Epithelial cell of prostate (primary cell): ENCODE measurements around the gene DIS3L2.
"Not testable (repeated sequence)": the region's sequence is repeated elsewhere in the genome, so short reads cannot be mapped to it uniquely, and the experiment has no call there.

ENCODE experiments used
- DNase-seq: peaks from one replicate; pipeline ENCODE4 v3.0.0-alpha.2; 2011; ENCODE audit warnings: low read depth, low spot score
- H3K27ac ChIP-seq: fragments of 450-650 bp; 2 replicates; pipeline ENCODE4 v1.5.1; 2017; ENCODE audit warnings: mild to moderate bottlenecking

Gene DIS3L2

DNA sequence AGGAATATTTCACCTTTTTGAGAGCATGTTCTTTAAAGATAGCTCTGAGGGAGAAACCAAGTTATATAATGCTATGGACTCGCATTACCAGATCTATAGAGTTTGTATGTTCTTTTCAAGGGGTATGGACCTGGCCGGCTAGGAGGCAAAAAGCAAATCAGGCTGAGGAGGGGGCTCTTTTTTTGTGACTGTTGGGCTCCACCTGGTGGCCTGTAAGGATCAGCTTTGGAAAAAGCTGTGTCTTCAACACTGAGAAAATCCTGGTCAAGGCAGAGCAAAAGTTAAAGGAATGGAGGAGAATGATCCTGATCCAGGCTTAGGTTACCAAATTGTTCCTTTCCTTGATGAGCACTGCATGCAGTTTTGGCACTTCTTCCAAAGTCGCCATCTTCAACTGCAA, 180.5 kb downstream of the DIS3L2 start:
- no peak for DNase-seq
- no peak overlapping the region for H3K27ac ChIP-seq

- DNase-seq: no peak
- H3K27ac ChIP-seq: no peak overlapping the region
Observed at GRCh38 chr2:232142502-232142901, 181.0 kb downstream of the DIS3L2 start.

DNA sequence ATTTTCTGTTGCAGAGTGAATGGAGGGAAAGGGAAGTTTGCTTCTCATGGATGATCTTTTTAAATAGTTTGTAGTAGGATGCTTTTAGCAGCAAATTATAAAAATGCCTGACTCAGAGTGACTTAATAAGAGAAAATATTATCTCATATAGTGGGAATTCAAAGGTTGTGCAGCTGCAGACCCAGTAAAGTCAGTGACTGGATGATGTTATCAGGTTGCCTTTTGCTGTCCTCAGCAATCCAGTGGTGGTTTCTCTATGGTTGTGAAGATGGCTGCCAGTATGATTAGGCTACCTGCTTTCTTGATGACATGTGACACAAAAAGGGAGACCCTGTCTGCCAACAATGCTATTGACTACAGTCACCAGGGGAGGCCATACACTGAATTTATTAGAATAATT, 184.8 kb downstream of the DIS3L2 start:
- H3K27ac ChIP-seq: no peak overlapping the region
- DNase-seq: no peak

DNA sequence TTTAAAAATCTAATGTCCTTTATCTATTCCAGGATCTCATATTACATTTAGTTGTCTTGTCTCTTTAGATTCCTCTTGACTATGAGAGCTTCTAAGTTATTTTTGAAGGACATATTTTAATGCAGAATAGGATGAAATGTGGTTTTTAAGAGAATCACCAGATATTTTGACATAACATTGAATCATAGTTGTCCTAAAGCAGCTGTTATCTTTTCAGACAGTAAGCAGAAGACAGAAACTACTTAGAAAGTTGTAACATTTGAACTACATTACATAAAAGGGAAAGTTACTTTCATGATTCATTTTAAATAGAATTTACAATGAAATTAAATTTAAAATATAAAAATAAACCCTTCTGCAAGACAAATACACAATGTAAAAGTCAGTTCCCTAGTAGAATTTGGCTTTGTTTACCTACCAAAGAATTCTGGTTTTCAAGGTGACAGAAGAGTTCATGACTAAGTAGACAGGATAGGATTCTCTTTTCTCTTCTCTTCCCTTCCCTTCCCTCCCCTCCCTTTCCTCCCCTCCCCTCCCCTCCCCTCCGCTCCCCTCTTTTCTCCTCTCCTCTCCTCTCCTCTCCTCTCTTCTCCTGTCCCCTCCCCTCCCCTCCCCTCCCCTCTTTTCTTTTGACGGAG, 186.0 kb downstream of the DIS3L2 start:
- DNase-seq: no peak
- H3K27ac ChIP-seq: no peak overlapping the region

DNA sequence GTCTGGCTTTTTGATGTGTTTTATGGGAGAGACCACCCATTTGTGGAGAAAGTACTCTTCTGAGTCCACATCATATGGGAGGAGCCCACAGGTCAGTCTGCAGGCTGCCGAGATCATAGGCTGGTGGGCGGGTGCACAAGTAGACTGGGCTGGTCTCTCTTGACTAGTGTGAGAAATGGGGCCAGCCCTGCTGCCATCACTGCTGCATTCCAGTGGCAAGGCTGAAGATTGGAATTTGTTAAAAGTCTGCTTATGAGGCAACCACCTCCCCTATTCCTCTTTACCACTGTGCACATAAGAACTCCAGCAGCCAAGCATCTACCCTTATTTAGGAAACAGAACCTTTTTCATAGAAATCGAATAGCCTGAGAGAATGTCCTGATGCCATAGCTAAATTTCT, 200.7 kb downstream of the DIS3L2 start:
- DNase-seq: no peak
- no peak overlapping the region for H3K27ac ChIP-seq

GRCh38 chr2:232170396-232170795, 208.9 kb downstream of the DIS3L2 start:
- H3K27ac ChIP-seq: no peak overlapping the region
- no peak for DNase-seq

- H3K27ac ChIP-seq: no peak overlapping the region
- no peak for DNase-seq
Observed at GRCh38 chr2:232174662-232175061, 213.1 kb downstream of the DIS3L2 start.

GRCh38 chr2:232176587-232176986, 215.1 kb downstream of the DIS3L2 start:
- not testable (repeated sequence) for DNase-seq, H3K27ac ChIP-seq

DNA sequence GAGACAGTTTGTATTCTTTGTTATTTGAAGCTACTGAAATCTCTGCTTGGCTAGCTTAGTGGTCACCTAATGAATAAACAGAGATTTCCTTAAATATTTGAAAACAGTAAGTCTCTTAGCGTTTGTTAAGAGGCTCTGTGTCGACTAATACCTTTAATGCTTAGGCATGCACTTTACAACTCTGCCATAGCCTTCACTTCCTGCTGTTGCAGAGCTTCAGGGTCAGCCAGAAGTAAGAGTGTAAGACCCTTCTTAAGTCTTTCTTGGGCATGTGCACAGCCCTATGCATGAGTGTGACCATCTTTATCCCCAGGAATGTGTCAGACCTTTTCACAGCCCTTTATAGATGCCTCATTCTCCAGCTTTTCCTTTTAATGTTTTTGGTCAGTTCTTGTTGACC, 221.8 kb downstream of the DIS3L2 start:
- no peak overlapping the region for H3K27ac ChIP-seq
- no peak for DNase-seq

- no peak for DNase-seq
Observed at GRCh38 chr2:232184346-232184745, 222.8 kb downstream of the DIS3L2 start.

GRCh38 chr2:232190796-232191195, 229.3 kb downstream of the DIS3L2 start:
- no peak overlapping the region for H3K27ac ChIP-seq

More at GRCh38 chr2:232184346-232184745, 222.8 kb downstream of the DIS3L2 start:
- H3K27ac ChIP-seq: no peak overlapping the region

GRCh38 chr2:232195487-232195886, 234.0 kb downstream of the DIS3L2 start:
- H3K27ac ChIP-seq: no peak overlapping the region
- DNase-seq: no peak

More at GRCh38 chr2:232190796-232191195, 229.3 kb downstream of the DIS3L2 start:
- no peak for DNase-seq

- H3K27ac ChIP-seq: no peak overlapping the region
- no peak for DNase-seq
Observed at GRCh38 chr2:232196802-232197201, 235.3 kb downstream of the DIS3L2 start.

GRCh38 chr2:232200195-232200594, 238.7 kb downstream of the DIS3L2 start:
- DNase-seq: no peak
- no peak overlapping the region for H3K27ac ChIP-seq

DNA sequence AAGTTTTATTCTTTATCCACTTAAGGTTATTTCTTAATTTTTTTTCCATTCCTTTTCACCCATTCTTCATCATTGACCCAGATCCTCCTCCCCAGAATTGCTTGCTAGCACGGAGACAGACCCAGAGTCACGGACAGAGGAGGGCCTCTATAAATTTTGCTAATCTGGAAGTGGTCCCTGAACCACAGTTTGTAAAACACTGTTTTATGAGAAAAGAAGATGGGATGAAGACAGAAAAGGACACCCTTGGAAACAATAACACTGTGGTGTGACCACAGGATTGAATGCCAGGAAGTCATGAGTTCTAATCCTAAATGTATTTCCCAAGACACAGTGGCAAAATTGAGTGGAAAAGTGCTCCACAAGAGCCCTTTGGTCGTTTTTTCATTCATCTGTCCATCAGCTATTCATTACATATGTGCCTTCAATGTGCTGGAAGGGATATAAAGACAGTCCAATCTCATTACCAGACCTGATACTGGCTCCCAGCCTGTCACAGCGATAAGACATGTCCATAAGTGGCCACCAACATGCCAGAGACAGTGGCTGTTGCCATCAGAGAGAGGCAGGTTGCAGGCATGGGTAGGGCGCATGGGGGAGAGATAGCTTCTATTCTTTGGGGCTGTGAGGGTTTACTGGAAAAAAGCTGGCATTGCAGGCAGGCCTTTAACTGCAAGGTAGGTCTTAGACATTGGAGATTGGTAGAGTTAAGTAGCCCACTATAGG, 241.8 kb downstream of the DIS3L2 start:
- DNase-seq: no peak
- no peak overlapping the region for H3K27ac ChIP-seq

DNA sequence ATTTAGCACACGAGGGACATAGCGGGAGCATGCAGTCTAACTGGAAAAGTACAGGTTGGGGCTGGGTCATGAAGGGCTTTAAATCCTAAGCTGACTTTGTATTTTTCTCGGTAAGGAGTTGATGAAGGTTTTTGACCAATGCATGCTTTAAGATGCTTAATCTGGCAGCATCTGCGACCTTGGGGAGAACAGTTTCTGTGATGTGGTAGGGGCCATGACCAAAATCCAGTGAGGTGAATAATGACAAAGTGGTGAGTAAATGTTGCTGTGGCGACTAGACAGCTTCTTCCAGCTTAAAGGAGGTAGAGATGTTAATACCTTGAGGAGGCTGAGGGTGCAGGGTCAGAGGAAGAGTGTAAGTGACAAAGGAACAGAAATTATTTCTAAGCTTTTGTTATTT, 242.4 kb downstream of the DIS3L2 start:
- no peak for DNase-seq
- H3K27ac ChIP-seq: no peak overlapping the region

GRCh38 chr2:232204457-232204931, 243.0 kb downstream of the DIS3L2 start:
- no peak for DNase-seq
- no peak overlapping the region for H3K27ac ChIP-seq

GRCh38 chr2:232207174-232207573, 245.7 kb downstream of the DIS3L2 start:
- H3K27ac ChIP-seq: no peak overlapping the region
- no peak for DNase-seq

DNA sequence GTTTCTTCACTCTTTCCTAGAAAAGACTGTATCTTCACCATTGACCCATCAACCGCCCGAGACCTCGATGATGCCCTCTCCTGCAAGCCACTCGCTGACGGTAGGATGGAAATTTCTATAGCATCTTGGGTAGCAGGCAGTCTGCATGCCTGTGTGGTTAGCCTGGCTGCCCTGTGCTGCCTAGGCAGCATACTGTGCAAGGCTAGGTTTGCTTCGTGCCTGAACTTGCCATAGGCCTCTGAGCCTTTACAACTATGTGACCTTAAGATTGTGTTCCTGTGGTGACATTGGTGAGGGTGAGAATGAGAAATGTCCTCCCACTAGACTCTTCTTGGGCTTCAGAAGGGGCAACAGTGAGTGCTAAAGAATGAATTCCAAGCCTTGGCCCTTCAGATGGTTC, 248.8 kb downstream of the DIS3L2 start:
- DNase-seq: no peak
- H3K27ac ChIP-seq: no peak overlapping the region

GRCh38 chr2:232211743-232212686, 250.5 kb downstream of the DIS3L2 start:
- H3K27ac ChIP-seq: peak overlapping the region; percentile 33
- no peak for DNase-seq

- H3K27ac ChIP-seq: no peak overlapping the region
Observed at GRCh38 chr2:232213176-232213575, 251.7 kb downstream of the DIS3L2 start.

More at GRCh38 chr2:232213176-232213575, 251.7 kb downstream of the DIS3L2 start:
- no peak for DNase-seq
